DND-41 (cell line): Measurements from ENCODE around the gene ART4.

Source experiments
- ATAC-seq: fragments of 200-7000 bp; cut with Tn5 transposase; 3 replicates; pipeline ENCODE4 v1.9.1; 2021; ENCODE audit warnings: low read depth; ENCODE audit not compliant: insufficient read depth
- DNase-seq: peaks from one replicate; pipeline ENCODE4 v3.0.0-alpha.2; 2020
- H2AFZ ChIP-seq: 2 replicates; pipeline ENCODE4 v1.6.0; 2012; ENCODE audit warnings: low read depth, low read length
- H3K27ac ChIP-seq: 2 replicates; pipeline ENCODE4 v1.5.1; 2012; ENCODE audit warnings: low read length, inconsistent platforms
- H3K27me3 ChIP-seq: fragments of 200-600 bp; sonication (generic); 2 replicates; pipeline ENCODE4 v1.6.0; 2012; ENCODE audit warnings: low read length, mild to moderate bottlenecking, inconsistent platforms; ENCODE audit not compliant: insufficient read depth, poor library complexity
- H3K36me3 ChIP-seq: 2 replicates; pipeline ENCODE4 v1.5.1; 2012; ENCODE audit warnings: low read length, inconsistent platforms; ENCODE audit not compliant: insufficient read depth
- H3K4me1 ChIP-seq: 2 replicates; pipeline ENCODE4 v1.5.1; 2012; ENCODE audit warnings: mild to moderate bottlenecking, low read length; ENCODE audit not compliant: insufficient read depth
- H3K4me2 ChIP-seq: 2 replicates; pipeline ENCODE4 v1.6.0; 2012; ENCODE audit warnings: mild to moderate bottlenecking, moderate library complexity, low read length, inconsistent platforms; ENCODE audit not compliant: insufficient read depth
- H3K4me3 ChIP-seq, 2 experiments: fragments of 200-600 bp in 1 of 2; shearing (Covaris generic) in 1 of 2; 2 replicates each; pipeline ENCODE4 v1.5.1; 2012 to 2016; ENCODE audit warnings: inconsistent platforms in 2 of 2, low read length in 2 of 2, mild to moderate bottlenecking in 2 of 2, low read depth in 1 of 2, moderate library complexity in 1 of 2
- H3K79me2 ChIP-seq: 2 replicates; pipeline ENCODE4 v1.6.0; 2012; ENCODE audit warnings: low read length, inconsistent platforms; ENCODE audit not compliant: insufficient read depth
- H3K9ac ChIP-seq: 2 replicates; pipeline ENCODE4 v1.6.0; 2012; ENCODE audit warnings: low read depth, mild to moderate bottlenecking, inconsistent platforms, low read length, moderate library complexity
- H3K9me3 ChIP-seq: 2 replicates; pipeline ENCODE4 v1.5.1; 2012; ENCODE audit warnings: low read length, moderate library complexity, mild to moderate bottlenecking, inconsistent platforms; ENCODE audit not compliant: insufficient read depth, severe bottlenecking
- H4K20me1 ChIP-seq: 2 replicates; pipeline ENCODE4 v1.6.0; 2012; ENCODE audit warnings: low read length; ENCODE audit not compliant: insufficient read depth
- EZH2 ChIP-seq: IDR thresholded peaks from 3 replicates; pipeline ENCODE4 v1.6.1; 2012; ENCODE audit warnings: borderline replicate concordance, low read depth, mild to moderate bottlenecking, moderate library complexity, low read length, inconsistent platforms; ENCODE audit not compliant: severe bottlenecking
- TF ChIP-seq, protein P1 (sequence below): IDR thresholded peaks from 2 replicates; pipeline ENCODE4 v1.5.1; 2012; ENCODE audit warnings: borderline replicate concordance, low read length, moderate library complexity, mild to moderate bottlenecking; ENCODE audit not compliant: poor library complexity, severe bottlenecking; ENCODE audit errors: extremely low read depth

Gene ART4

DNA sequence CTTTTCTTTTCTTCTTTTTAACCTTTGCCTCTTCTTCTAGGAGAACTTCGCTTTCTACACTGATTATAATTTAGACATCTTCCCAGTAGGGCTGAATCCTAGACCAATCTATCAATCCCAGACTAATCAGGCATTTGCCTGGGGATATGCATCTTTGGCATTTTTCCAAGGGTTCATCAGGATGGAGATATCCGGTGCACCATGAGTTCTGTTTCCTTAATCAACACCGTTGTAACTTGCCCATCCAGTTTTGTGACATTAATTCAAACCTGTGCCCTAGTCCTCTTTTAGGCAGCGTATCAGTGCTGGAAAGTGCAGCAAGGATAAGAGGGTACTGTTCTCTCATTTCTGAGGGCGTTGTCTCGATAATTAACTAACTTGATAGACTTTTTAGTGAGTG lies 42.9 kb upstream of the ART4 start:
- no peak for DNase-seq
- no peak for ATAC-seq
- no peak overlapping the region for H3K27ac ChIP-seq
- TF ChIP-seq, protein P1, sequence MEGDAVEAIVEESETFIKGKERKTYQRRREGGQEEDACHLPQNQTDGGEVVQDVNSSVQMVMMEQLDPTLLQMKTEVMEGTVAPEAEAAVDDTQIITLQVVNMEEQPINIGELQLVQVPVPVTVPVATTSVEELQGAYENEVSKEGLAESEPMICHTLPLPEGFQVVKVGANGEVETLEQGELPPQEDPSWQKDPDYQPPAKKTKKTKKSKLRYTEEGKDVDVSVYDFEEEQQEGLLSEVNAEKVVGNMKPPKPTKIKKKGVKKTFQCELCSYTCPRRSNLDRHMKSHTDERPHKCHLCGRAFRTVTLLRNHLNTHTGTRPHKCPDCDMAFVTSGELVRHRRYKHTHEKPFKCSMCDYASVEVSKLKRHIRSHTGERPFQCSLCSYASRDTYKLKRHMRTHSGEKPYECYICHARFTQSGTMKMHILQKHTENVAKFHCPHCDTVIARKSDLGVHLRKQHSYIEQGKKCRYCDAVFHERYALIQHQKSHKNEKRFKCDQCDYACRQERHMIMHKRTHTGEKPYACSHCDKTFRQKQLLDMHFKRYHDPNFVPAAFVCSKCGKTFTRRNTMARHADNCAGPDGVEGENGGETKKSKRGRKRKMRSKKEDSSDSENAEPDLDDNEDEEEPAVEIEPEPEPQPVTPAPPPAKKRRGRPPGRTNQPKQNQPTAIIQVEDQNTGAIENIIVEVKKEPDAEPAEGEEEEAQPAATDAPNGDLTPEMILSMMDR: no peak
- H4K20me1 ChIP-seq: no peaks in the 10 kb centered on the region
- no peak overlapping the region for H3K4me2 ChIP-seq
- H3K36me3 ChIP-seq: no peaks in the 10 kb centered on the region
- H3K9ac ChIP-seq: no peak overlapping the region
- no peaks in the 10 kb centered on the region for H3K79me2 ChIP-seq
- no peaks in the 10 kb centered on the region for H3K27me3 ChIP-seq
- no peaks in the 10 kb centered on the region for H3K9me3 ChIP-seq
- no peak overlapping the region for H2AFZ ChIP-seq
- H3K4me3 ChIP-seq: no peak overlapping the region
- peaks cover 40% of the 10 kb centered on the region for H3K4me1 ChIP-seq

DNA sequence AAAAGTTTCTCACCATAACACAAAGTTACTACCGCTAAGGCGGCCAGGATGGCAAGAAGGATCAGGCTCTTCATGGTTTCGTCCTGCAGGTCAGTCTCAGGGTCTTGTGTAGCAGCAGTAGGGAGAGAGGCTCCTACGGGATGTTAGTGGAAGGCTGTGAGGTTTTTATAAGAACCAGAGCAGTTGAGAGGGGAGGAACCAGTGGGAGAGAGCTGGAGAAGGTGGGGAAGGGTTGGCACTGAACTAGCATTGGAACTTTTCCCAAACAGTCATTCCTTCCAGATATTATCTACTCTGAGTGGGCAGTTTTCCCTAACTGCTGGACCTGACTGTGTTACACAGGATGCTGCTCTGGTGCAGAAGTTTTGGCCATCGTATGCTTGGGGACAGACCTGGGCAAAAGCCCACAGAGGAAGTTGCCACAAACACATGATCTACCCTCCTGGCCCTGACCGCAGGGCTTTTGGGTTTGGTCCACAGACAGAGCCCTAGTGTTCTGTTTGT lies 42.4 kb upstream of the ART4 start, which contains the start of gene MGP:
Gene MGP, minus strand, starts transcription at position 137 of the 504 bp plus-strand sequence. Its CDS starts 63 bp downstream, at position 74.
- Histone ChIP-seq H2AFZ (no peak within 1 kb of the TSS), H3K9ac (no peak within 1 kb of the TSS), H3K27ac (no peak within 1 kb of the TSS), H3K27me3 (no peaks in the 10 kb centered on the region), H3K9me3 (no peaks in the 10 kb centered on the region), H3K4me3 (no peak within 1 kb of the TSS), H3K4me2 (peak within 1 kb of the TSS; percentile 57), H3K79me2 (no peaks in the 10 kb centered on the region), H3K36me3 (no peaks in the 10 kb centered on the region), H3K4me1 (peaks cover 45% of the 10 kb centered on the region), H4K20me1 (no peaks in the 10 kb centered on the region)
- DNase-seq: no peak
- ATAC-seq: no peak
- no peak for TF ChIP-seq EZH2

DNA sequence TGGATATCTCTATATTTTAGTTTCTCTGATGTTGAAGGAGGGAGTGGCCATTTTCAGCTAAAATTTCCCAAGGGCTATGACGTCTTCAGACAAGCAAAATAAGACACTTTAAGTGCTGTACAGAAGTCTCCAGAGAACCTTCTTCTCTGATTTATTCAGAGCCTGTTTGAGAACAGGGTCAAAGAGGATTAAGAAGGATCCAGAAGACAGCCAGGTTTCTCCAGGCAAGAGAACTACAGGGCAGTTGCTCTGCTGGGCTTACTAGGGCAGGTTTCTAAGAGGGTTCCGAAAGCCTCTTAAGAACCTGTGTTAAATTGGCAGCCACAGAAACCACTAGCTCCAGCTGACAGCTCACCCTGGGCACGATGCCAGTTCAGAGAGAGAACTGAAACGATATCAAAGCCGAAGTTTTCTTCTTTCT lies 41.1 kb upstream of the ART4 start:
- Histone ChIP-seq H3K36me3 (no peaks in the 10 kb centered on the region), H3K27ac (peak overlapping the region; percentile 52), H3K79me2 (no peaks in the 10 kb centered on the region), H3K4me3 (peak overlapping the region in 1 of 2 experiments; percentile 11; a peak in 1 of 4 replicates), H3K9me3 (no peaks in the 10 kb centered on the region), H3K4me2 (peak overlapping the region; percentile 57), H3K4me1 (peaks cover 53% of the 10 kb centered on the region), H3K9ac (peak overlapping the region; percentile 31), H4K20me1 (no peaks in the 10 kb centered on the region), H2AFZ (no peak overlapping the region), H3K27me3 (no peaks in the 10 kb centered on the region)
- no peak for TF ChIP-seq EZH2
- TF ChIP-seq, protein P1: no peak
- DNase-seq: peak; percentile 92
- peak; percentile 99 for ATAC-seq

DNA sequence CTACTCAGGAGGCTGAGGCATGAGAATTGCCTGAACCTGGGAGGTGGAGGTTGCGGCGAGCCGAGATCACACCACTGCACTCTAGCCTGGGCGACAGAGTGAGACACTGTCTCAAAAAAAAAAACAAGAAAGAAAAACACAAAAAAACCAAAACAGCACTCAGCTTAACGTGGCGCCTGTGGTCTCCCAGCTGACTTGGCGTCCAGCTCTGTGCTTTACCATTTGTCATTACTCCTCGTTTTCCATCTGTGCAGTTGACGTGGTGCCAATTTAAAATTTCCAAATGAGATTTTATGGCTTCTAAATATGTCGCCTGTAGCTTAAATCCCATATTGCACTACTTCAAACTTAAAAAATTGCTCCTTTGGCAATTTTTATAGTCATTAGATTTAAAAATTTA lies 40.4 kb upstream of the ART4 start:
- ATAC-seq: no peak
- Histone ChIP-seq H3K27ac (0 out of 2 replicates have a peak overlapping the region, but pooled peaks have one; percentile 52), H3K79me2 (no peaks in the 10 kb centered on the region), H3K4me2 (peak overlapping the region; percentile 57; the same call in 1 of the 2 replicates), H3K9me3 (no peaks in the 10 kb centered on the region), H3K36me3 (no peaks in the 10 kb centered on the region), H3K4me1 (peaks cover 53% of the 10 kb centered on the region), H2AFZ (no peak overlapping the region), H3K27me3 (no peaks in the 10 kb centered on the region), H3K9ac (no peak overlapping the region), H3K4me3 (no peak overlapping the region), H4K20me1 (no peaks in the 10 kb centered on the region)
- TF ChIP-seq EZH2: no peak
- TF ChIP-seq, protein P1: no peak
- no peak for DNase-seq
